Thymus (tissue), 11 donors: ENCODE data around the gene DEAF1. TPM values are rescaled to one million over a fixed set of nuclear protein-coding genes. Genes with fewer than 3 reads are reported as not detected.

Source experiments
- DNase-seq, 9 donors: peaks; one replicate each; pipeline ENCODE4 v3.0.0-alpha.2; 2013; ENCODE audit warnings: low spot score in 9 of 9, low read depth in 6 of 9, missing footprints in 1 of 9
- H3K27ac ChIP-seq, 2 donors: one replicate each; pipeline ENCODE4 v1.5.1; 2013; ENCODE audit warnings: control low read depth in 1 of 2, low read depth in 1 of 2, low read length in 1 of 2, mild to moderate bottlenecking in 1 of 2, moderate library complexity in 1 of 2
- H3K27me3 ChIP-seq, 2 donors: one replicate each; pipeline ENCODE4 v1.5.1; 2013; ENCODE audit warnings: low read length in 1 of 2; ENCODE audit not compliant: control insufficient read depth in 2 of 2, insufficient read depth in 1 of 2
- H3K36me3 ChIP-seq, 2 donors: one replicate each; pipeline ENCODE4 v1.5.1; 2013; ENCODE audit warnings: low read length in 1 of 2, mild to moderate bottlenecking in 1 of 2, moderate library complexity in 1 of 2; ENCODE audit not compliant: control insufficient read depth in 2 of 2, insufficient read depth in 2 of 2
- H3K4me1 ChIP-seq, 2 donors: one replicate each; pipeline ENCODE4 v1.5.1; 2013; ENCODE audit warnings: low read length in 2 of 2; ENCODE audit not compliant: control insufficient read depth in 2 of 2, insufficient read depth in 2 of 2
- H3K4me3 ChIP-seq, 2 donors: one replicate each; pipeline ENCODE4 v1.5.1; 2013; ENCODE audit warnings: low read length in 2 of 2, control low read depth in 1 of 2, mild to moderate bottlenecking in 1 of 2
- H3K9me3 ChIP-seq, 2 donors: one replicate each; pipeline ENCODE4 v1.5.1; 2013; ENCODE audit warnings: low read length in 1 of 2, mild to moderate bottlenecking in 1 of 2; ENCODE audit not compliant: control insufficient read depth in 2 of 2, insufficient read depth in 1 of 2
- WGBS: extraction: QIAGEN DNeasy Blood & Tissue Kit; methylation state at CpG from one replicate; pipeline ENCODE4 v1.1.7; 2013; 5-methylcytosine and 5-hydroxymethylcytosine counted together
- polyA plus RNA-seq: library from polyadenylated mRNA; stranded (reverse); fragments of 200-250 nt; gene quantifications from one replicate; pipeline ENCODE4 v1.2.3, GENCODE V29; 2013
- total RNA-seq: library from RNA; stranded (reverse); fragments of 120-200 nt; gene quantifications from one replicate; pipeline ENCODE4 v1.2.4, GENCODE V29; 2013
- donor health status: healthy.

Gene DEAF1
- total and polyA plus RNA-seq, 2 donors, result 20.7 to 27.2 TPM

- H3K36me3 ChIP-seq, result peaks cover 86 to 89% of the 10 kb centered on the region in 2 donors
- 97% methylated on average over 13 of the region's 13 CpGs for WGBS
These were observed 91.9 kb downstream of the DEAF1 start for GRCh38 chr11:603154-603553.

DNA sequence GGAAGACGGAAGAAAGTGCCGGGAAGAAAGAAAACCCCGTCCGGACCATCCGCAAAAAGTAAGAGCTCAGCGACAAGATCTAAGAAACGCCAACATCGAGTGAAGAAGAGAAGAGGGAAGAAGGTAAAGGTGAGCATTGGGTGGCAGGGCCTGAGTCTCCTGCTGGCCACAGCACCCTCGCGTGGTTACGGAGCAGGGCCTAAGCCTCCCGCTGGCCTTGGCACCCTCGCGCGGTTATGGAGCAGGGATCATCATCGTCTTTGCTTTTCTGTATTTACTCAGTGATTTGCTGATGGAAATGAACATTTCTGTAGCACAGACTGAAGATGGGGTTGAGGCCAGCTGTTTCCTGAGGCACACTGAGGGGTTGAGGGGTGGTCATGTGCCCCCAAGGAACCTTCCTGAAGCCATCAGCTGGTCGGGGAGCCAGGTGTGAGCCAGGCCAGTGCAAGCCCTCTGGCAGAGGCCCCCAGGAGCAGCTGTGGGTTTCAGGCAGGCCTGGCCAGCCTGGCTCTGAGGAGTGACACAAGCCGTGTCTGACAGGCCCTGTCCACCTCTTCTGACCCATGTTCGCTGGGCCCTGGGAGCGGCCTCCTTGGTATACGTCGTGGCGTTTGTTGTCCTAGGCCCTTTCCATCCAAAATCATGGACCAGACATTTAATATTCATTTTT, 93.3 kb downstream of the DEAF1 start:
- Histone ChIP-seq H3K36me3 (peaks cover 86 to 89% of the 10 kb centered on the region in 2 donors), H3K4me3 (no peak overlapping the region), H3K9me3 (no peaks in the 10 kb centered on the region), H3K27ac (no peak overlapping the region), H3K27me3 (no peaks in the 10 kb centered on the region), H3K4me1 (no peaks in the 10 kb centered on the region)
- WGBS, result 97% methylated on average over 23 of the region's 23 CpGs
- DNase-seq, result no peak

More at GRCh38 chr11:603154-603553, 91.9 kb downstream of the DEAF1 start:
- H3K27ac ChIP-seq, result no peak overlapping the region
- no peaks in the 10 kb centered on the region for H3K27me3 ChIP-seq
- no peak for DNase-seq
- no peaks in the 10 kb centered on the region for H3K9me3 ChIP-seq
- H3K4me1 ChIP-seq, result no peaks in the 10 kb centered on the region
- no peak overlapping the region for H3K4me3 ChIP-seq

DNA sequence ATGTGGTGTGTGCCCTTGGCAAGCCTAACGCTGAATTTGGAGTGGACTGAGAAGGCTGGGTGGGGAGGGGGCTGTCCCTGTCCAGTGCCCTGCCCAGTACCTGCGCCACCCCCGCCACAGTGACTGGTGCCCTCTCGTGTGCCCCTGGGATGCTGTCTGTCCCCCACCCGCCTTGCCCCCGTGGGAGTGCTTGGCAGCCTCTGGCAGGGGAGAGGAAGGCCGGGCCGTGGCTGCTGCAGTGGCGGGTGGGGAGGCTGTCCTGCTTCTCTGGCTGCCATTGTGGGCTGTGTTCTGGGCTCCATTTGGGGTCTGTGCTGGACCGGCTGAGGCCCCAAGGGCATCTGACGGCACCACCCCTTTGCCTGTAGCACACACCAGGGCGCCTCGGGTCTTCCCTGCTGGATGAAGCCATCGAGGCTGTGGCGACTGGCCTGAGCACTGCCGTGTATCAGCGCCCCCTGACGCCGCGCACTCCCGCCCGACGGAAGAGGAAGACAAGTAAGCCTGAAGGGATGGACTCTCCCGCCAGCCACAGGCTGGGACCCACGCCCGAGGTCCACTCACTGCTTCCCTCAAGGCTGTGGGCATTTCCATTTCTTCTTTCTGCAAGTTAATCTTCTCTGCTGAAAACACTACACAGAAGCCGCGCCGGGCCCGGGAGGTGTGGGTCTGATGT, 96.9 kb downstream of the DEAF1 start:
- no peak overlapping the region for H3K27ac ChIP-seq
- no peaks in the 10 kb centered on the region for H3K9me3 ChIP-seq
- 95% methylated on average over 30 of the region's 30 CpGs for WGBS
- no peak for DNase-seq
- H3K4me3 ChIP-seq, result no peak overlapping the region
- no peaks in the 10 kb centered on the region for H3K27me3 ChIP-seq
- no peaks in the 10 kb centered on the region for H3K4me1 ChIP-seq
- peaks cover 79 to 86% of the 10 kb centered on the region in 2 donors for H3K36me3 ChIP-seq

DNA sequence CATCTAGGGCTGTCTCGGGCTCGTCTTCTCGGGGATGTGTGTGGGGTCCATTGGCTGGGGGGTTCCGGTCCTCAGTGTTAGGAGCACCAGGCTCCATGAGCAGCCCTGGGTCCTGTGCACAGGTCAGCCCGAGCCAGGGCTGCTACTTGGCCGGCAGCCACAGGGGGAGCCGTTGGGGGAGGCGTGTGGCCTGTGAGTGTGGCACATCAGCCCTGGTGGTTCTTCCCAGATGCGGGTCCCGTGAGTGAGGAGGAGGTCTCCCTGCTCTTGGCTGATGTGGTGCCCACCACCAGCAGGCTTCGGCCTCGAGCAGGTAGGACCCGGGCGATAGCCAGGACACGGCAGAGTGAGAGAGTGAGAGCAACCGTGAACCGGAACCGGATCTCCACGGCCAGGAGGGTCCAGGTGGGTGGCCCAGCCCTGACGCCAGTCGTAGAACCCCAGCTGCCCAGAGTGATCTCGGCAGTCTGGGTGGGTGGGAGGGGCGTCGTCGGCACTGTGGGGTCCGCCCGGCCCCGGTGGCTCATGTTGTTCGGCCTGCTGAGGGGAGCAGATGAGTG, 97.8 kb downstream of the DEAF1 start:
- Histone ChIP-seq H3K36me3 (peaks cover 84 to 86% of the 10 kb centered on the region in 2 donors), H3K27ac (no peak overlapping the region), H3K4me1 (no peaks in the 10 kb centered on the region), H3K27me3 (no peaks in the 10 kb centered on the region), H3K4me3 (no peak overlapping the region), H3K9me3 (no peaks in the 10 kb centered on the region)
- DNase-seq, result no peak
- 97% methylated on average over 29 of the region's 29 CpGs for WGBS

DNA sequence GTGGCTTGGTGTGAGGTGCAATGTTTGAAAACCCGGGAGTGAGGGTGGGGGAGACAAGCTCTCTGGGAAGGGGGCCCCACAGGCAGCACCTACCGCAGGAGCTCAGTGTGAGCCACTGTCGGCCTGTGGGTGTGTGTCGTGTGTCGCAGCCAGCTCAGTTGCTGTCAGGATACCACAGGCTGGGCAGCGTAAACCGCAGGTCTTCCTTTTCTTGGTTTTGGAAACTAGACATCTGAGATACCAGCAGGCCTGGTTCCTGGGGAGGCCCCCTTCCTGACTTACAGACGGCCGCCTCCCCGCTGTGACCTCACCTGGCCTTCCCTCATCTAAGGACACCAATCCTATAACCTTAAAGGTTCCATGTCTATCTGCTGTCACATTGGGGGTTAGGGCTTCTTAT, 98.6 kb downstream of the DEAF1 start:
- Histone ChIP-seq H3K27me3 (no peaks in the 10 kb centered on the region), H3K4me3 (no peak overlapping the region), H3K36me3 (peaks cover 81 to 83% of the 10 kb centered on the region in 2 donors), H3K27ac (no peak overlapping the region), H3K9me3 (no peaks in the 10 kb centered on the region), H3K4me1 (no peaks in the 10 kb centered on the region)
- 83% methylated on average over 10 of the region's 10 CpGs for WGBS
- no peak for DNase-seq

GRCh38 chr11:595400-595799, 99.6 kb downstream of the DEAF1 start:
- 95% methylated on average over 10 of the region's 10 CpGs for WGBS
- Histone ChIP-seq H3K27me3 (no peaks in the 10 kb centered on the region), H3K36me3 (peaks cover 84 to 91% of the 10 kb centered on the region in 2 donors), H3K9me3 (no peaks in the 10 kb centered on the region), H3K4me1 (no peaks in the 10 kb centered on the region), H3K4me3 (no peak overlapping the region), H3K27ac (no peak overlapping the region)
- no peak for DNase-seq

Other genes starting within 250 kb of the DEAF1 start
- 12.1 TPM for gene PTDSS2, start 244.9 kb downstream of the DEAF1 start, total RNA-seq
- 24.1 TPM for gene PTDSS2, start 244.9 kb downstream of the DEAF1 start, polyA plus RNA-seq
- gene RNH1, start 188.0 kb downstream of the DEAF1 start, total RNA-seq, result 79.2 TPM
- 114 TPM for gene RNH1, start 188.0 kb downstream of the DEAF1 start, polyA plus RNA-seq
- gene HRAS, start 159.6 kb downstream of the DEAF1 start, total RNA-seq, result 44.1 TPM
- gene HRAS, start 159.6 kb downstream of the DEAF1 start, polyA plus RNA-seq, result 145 TPM
- 0.47 TPM for gene LRRC56, start 157.7 kb downstream of the DEAF1 start, total RNA-seq
- gene LRRC56, start 157.7 kb downstream of the DEAF1 start, polyA plus RNA-seq, result 2.4 TPM
- gene LMNTD2, start 134.5 kb downstream of the DEAF1 start, total RNA-seq, result 1.1 TPM
- 5.8 TPM for gene LMNTD2, start 134.5 kb downstream of the DEAF1 start, polyA plus RNA-seq
- gene RASSF7, start 134.3 kb downstream of the DEAF1 start, total RNA-seq, result 22.5 TPM
- gene RASSF7, start 134.3 kb downstream of the DEAF1 start, polyA plus RNA-seq, result 51.2 TPM
- gene PHRF1, start 118.8 kb downstream of the DEAF1 start, total RNA-seq, result 17.0 TPM
- 23.7 TPM for gene PHRF1, start 118.8 kb downstream of the DEAF1 start, polyA plus RNA-seq
- gene IRF7, start 79.3 kb downstream of the DEAF1 start, total RNA-seq, result 44.5 TPM
- gene IRF7, start 79.3 kb downstream of the DEAF1 start, polyA plus RNA-seq, result 102 TPM
- gene CDHR5, start 70.3 kb downstream of the DEAF1 start, total RNA-seq, result not detected
- gene CDHR5, start 70.3 kb downstream of the DEAF1 start, polyA plus RNA-seq, result 0.05 TPM
- 0.19 TPM for gene SCT, start 68.0 kb downstream of the DEAF1 start, total RNA-seq
- 0.25 TPM for gene SCT, start 68.0 kb downstream of the DEAF1 start, polyA plus RNA-seq
- 0.09 TPM for gene DRD4, start 58.0 kb downstream of the DEAF1 start, total RNA-seq
- 0.82 TPM for gene DRD4, start 58.0 kb downstream of the DEAF1 start, polyA plus RNA-seq
- gene TMEM80, start 594 bp upstream of the DEAF1 start, total RNA-seq, result 17.7 TPM
- gene TMEM80, start 594 bp upstream of the DEAF1 start, polyA plus RNA-seq, result 31.1 TPM
- 3.9 TPM for gene EPS8L2, start 11.0 kb upstream of the DEAF1 start, total RNA-seq
- gene EPS8L2, start 11.0 kb upstream of the DEAF1 start, polyA plus RNA-seq, result 28.8 TPM
- 141 TPM for gene TALDO1, start 52.2 kb upstream of the DEAF1 start, total RNA-seq
- 115 TPM for gene TALDO1, start 52.2 kb upstream of the DEAF1 start, polyA plus RNA-seq
- 13.0 TPM for gene GATD1, start 82.3 kb upstream of the DEAF1 start, total RNA-seq
- 31.2 TPM for gene GATD1, start 82.3 kb upstream of the DEAF1 start, polyA plus RNA-seq
- gene CEND1, start 94.9 kb upstream of the DEAF1 start, total RNA-seq, result 0.19 TPM
- 0.25 TPM for gene CEND1, start 94.9 kb upstream of the DEAF1 start, polyA plus RNA-seq
- gene SLC25A22, start 103.1 kb upstream of the DEAF1 start, total RNA-seq, result 5.7 TPM
- 11.8 TPM for gene SLC25A22, start 103.1 kb upstream of the DEAF1 start, polyA plus RNA-seq
- 6.6 TPM for gene PIDD1, start 110.0 kb upstream of the DEAF1 start, total RNA-seq
- gene PIDD1, start 110.0 kb upstream of the DEAF1 start, polyA plus RNA-seq, result 46.0 TPM
- gene RPLP2, start 114.7 kb upstream of the DEAF1 start, total RNA-seq, result 1,873 TPM
- 2,667 TPM for gene RPLP2, start 114.7 kb upstream of the DEAF1 start, polyA plus RNA-seq
- 10.5 TPM for gene PNPLA2, start 123.7 kb upstream of the DEAF1 start, total RNA-seq
- 83.6 TPM for gene PNPLA2, start 123.7 kb upstream of the DEAF1 start, polyA plus RNA-seq
- 0.57 TPM for gene CRACR2B, start 132.7 kb upstream of the DEAF1 start, total RNA-seq
- 6.2 TPM for gene CRACR2B, start 132.7 kb upstream of the DEAF1 start, polyA plus RNA-seq
- gene CD151, start 137.7 kb upstream of the DEAF1 start, total RNA-seq, result 19.5 TPM
- gene CD151, start 137.7 kb upstream of the DEAF1 start, polyA plus RNA-seq, result 82.3 TPM
- 92.3 TPM for gene POLR2L, start 147.3 kb upstream of the DEAF1 start, total RNA-seq
- gene POLR2L, start 147.3 kb upstream of the DEAF1 start, polyA plus RNA-seq, result 92.1 TPM
- gene TSPAN4, start 147.6 kb upstream of the DEAF1 start, total RNA-seq, result 22.2 TPM
- 56.7 TPM for gene TSPAN4, start 147.6 kb upstream of the DEAF1 start, polyA plus RNA-seq
- gene CHID1, start 215.6 kb upstream of the DEAF1 start, total RNA-seq, result 17.8 TPM
- 35.7 TPM for gene CHID1, start 215.6 kb upstream of the DEAF1 start, polyA plus RNA-seq
- 14.6 TPM for gene AP2A2, start 230.6 kb upstream of the DEAF1 start, total RNA-seq
- gene AP2A2, start 230.6 kb upstream of the DEAF1 start, polyA plus RNA-seq, result 57.2 TPM